GM23338 (cell line): ENCODE results near the gene UFSP1.

Experiments
- CREB1 ChIP-seq: fragments of 250-450 bp; sonication (Bioruptor Pico); IDR thresholded peaks from 2 replicates; pipeline ENCODE4 v1.5.0; 2020; ENCODE audit warnings: low read depth, mild to moderate bottlenecking, moderate library complexity
- EZH2 ChIP-seq: fragments of 200-600 bp; sonication (generic); IDR thresholded peaks from one replicate; pipeline ENCODE4 v1.8.0; 2017; ENCODE audit warnings: antibody characterized with exemption, mild to moderate bottlenecking, low read depth; ENCODE audit not compliant: unreplicated experiment
- TF ChIP-seq, protein P1 (sequence below), 2 experiments: fragments of 200-600 bp in 1 of 2; sonication (generic) in 1 of 2; conservative IDR thresholded peaks; 2 replicates each; pipeline versions ENCODE4 v1.5.1 to v1.6.1; 2016 to 2017; ENCODE audit warnings: antibody characterized with exemption in 2 of 2, low read depth in 2 of 2, mild to moderate bottlenecking in 2 of 2, moderate library complexity in 1 of 2

- TF ChIP-seq, protein P1, sequence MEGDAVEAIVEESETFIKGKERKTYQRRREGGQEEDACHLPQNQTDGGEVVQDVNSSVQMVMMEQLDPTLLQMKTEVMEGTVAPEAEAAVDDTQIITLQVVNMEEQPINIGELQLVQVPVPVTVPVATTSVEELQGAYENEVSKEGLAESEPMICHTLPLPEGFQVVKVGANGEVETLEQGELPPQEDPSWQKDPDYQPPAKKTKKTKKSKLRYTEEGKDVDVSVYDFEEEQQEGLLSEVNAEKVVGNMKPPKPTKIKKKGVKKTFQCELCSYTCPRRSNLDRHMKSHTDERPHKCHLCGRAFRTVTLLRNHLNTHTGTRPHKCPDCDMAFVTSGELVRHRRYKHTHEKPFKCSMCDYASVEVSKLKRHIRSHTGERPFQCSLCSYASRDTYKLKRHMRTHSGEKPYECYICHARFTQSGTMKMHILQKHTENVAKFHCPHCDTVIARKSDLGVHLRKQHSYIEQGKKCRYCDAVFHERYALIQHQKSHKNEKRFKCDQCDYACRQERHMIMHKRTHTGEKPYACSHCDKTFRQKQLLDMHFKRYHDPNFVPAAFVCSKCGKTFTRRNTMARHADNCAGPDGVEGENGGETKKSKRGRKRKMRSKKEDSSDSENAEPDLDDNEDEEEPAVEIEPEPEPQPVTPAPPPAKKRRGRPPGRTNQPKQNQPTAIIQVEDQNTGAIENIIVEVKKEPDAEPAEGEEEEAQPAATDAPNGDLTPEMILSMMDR (conservative IDR thresholded peaks at IDR 0.05; ENCODE audit: low read depth in 2 of 2) = no peak
- no peak for TF ChIP-seq CREB1 (CRISPR knock-in tag)
- TF ChIP-seq EZH2 = no peak
Observed at GRCh38 chr7:100892364-100893317, 3.1 kb upstream of the UFSP1 start.
